Psoas muscle (tissue), 8 donors: ENCODE results near the gene NFATC1. TPM values are rescaled to one million over a fixed set of nuclear protein-coding genes. Genes with fewer than 3 reads are reported as not detected.

ENCODE experiments used
- ATAC-seq, 4 donors: fragments of 200-7000 bp; cut with Tn5 transposase; one replicate each; pipeline ENCODE4 v1.9.1; 2020; ENCODE audit warnings: moderate library complexity in 3 of 4, mild to moderate bottlenecking in 2 of 4
- DNase-seq, 2 donors: peaks; one replicate each; pipeline ENCODE4 v3.0.0-alpha.2; 2020
- H3K27ac ChIP-seq: fragments of 200-600 bp; one replicate; pipeline ENCODE4 v1.8.0; 2022
- H3K27me3 ChIP-seq, 3 donors: fragments of 200-600 bp in 1 of 3; one replicate each; pipeline versions ENCODE4 v1.6.1 to v1.8.0; 2013 to 2022; ENCODE audit warnings: low read length in 2 of 3, mild to moderate bottlenecking in 2 of 3, moderate library complexity in 1 of 3; ENCODE audit not compliant: insufficient read depth in 3 of 3
- H3K36me3 ChIP-seq, 2 donors: fragments of 200-600 bp in 1 of 2; one replicate each; pipeline versions ENCODE4 v1.6.1 to v1.8.0; 2013 to 2022; ENCODE audit warnings: low read depth in 1 of 2, mild to moderate bottlenecking in 1 of 2, moderate library complexity in 1 of 2; ENCODE audit not compliant: insufficient read depth in 1 of 2
- H3K4me1 ChIP-seq: fragments of 200-600 bp; one replicate; pipeline ENCODE4 v1.8.0; 2022
- H3K4me3 ChIP-seq: fragments of 200-600 bp; one replicate; pipeline ENCODE4 v1.8.0; 2022; ENCODE audit warnings: mild to moderate bottlenecking
- H3K9me3 ChIP-seq: fragments of 200-600 bp; one replicate; pipeline ENCODE4 v1.8.0; 2022
- CTCF ChIP-seq: fragments of 200-600 bp; IDR thresholded peaks from one replicate; pipeline ENCODE4 v1.8.0; 2022; ENCODE audit warnings: antibody characterized with exemption
- WGBS, 3 donors: extraction: QIAGEN DNeasy Blood & Tissue Kit; methylation state at CpG; one replicate each; pipeline versions ENCODE4 v1.1.6 to v1.1.7; 2013; 5-methylcytosine and 5-hydroxymethylcytosine counted together
- intact Hi-C, 2 donors: fragments of 100-400 bp; cut with DNase I; formaldehyde crosslinking; loops; one replicate each; pipeline versions ENCODE4 v1.11.0 to v1.14.2; 2022
- polyA plus RNA-seq, 3 donors: library from polyadenylated mRNA; stranded (reverse); fragments of 200-250 nt; gene quantifications; one replicate each; pipeline ENCODE4 v1.2.3, GENCODE V29; 2013
- total RNA-seq, 4 donors: library from RNA; stranded (reverse); fragmentation: NEBNext Ultra II Directional in 2 of 4; extraction: Animal tissue kit (Norgen Biotek cat#: 25700) in 2 of 4; gene quantifications; one replicate each; pipeline versions ENCODE4 v1.2.1 to v1.2.4, GENCODE V29; 2021 to 2023
- donor health status: healthy with polysubstance abuse.
- donor health status: DM: no; HTN: no; CAD: no; lungs with moderate emphysema.
- donor health status: Bipolar disorder and iron deficiency.
- donor health status: healthy.
- donor health status: DM: yes; HTN: yes; CAD: no.
- donor health status: DM: no; HTN: no; CAD: no.
- donor health status: DM: no; HTN: no; CAD: no.
- donor health status: DM: yes; HTN: yes; CAD: no.

Gene NFATC1
- total and polyA plus RNA-seq, 7 donors, result 3.0 to 28.7 (median 21.0) TPM

DNA sequence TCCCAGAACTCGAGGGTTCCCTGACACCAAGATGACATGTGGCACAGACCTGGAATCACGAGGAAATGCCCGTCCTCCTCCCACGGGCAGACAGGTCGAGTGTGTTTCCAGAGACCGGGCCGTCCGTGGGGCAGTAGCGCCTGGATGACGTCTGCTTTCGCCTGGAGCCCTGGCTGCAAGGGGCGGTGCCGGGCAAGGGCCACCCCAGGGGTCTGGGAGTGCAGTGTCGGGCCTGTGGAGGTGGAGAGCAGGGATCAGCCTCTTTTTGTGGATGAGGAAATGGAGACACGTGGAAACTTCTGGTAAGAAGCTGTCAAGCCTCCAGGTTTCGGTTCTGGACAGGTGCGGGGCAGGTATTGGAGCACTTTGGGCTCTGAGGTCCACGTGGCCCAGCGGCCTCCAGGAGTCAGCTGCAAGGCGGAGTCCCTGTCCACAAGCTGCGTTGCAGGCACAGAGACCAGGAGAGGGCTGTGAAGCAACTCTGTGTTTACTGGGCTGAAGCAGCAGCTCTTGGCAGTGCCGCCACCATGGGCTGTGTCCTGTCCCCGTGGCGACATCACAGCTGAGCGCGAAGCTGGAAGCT is 25.6 kb downstream of the NFATC1 start:
- Histone ChIP-seq H3K27me3 (no peaks in the 10 kb centered on the region), H3K4me1 (peaks cover 18% of the 10 kb centered on the region), H3K36me3 (peaks cover 0 to 17% of the 10 kb centered on the region in 2 donors), H3K9me3 (no peaks in the 10 kb centered on the region), H3K27ac (no peak overlapping the region), H3K4me3 (no peak overlapping the region)
- DNase-seq (peak in 1 of 2 donors; percentile 66), ATAC-seq (peak in 3 of 4 donors; percentile 4 to 77 (median 51))
- TF ChIP-seq CTCF, result no peak
- WGBS, 3 donors, result 82 to 86% (median 83%) methylated on average over 26 of the region's 26 CpGs
- intact Hi-C loops, result no loop called here

DNA sequence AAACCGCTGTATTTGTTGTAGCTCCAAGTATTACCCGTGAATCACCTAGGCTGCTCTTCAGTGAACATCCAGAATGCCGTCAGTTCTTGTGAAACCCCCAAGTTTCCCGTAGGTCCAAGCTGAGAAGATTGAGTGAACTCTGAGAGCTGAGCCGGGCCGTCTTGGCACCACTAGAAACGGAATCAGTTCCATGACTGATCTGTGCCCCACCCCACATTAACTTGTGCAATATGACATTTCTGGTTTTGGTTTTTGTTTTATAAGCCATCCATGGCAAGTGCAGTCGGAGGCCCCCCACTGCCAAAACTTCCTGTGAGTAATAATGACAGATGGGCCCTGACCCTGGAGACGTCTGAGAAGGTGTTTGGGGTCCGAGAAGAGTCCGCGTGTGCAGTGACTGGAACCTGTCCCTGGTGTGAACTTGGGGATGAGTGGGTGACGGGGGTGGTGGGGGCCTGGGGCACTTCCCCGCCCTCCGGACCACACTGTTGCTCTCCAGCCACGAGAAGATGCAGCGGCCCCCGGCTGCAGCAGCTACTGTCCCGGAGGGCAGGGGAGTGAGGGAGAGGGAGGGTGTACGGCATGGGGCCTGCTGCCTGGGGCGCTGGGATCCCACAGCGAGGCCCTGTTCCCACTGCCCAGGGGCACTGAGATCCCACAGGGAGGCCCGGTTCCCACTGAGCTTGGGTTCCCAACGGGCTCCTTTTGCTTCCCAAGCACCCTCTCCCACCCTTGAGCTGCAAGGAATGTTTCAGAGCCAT is 26.5 kb downstream of the NFATC1 start:
- Histone ChIP-seq H3K4me1 (peaks cover 21% of the 10 kb centered on the region), H3K36me3 (peaks cover 0 to 17% of the 10 kb centered on the region in 2 donors), H3K27me3 (no peaks in the 10 kb centered on the region), H3K4me3 (no peak overlapping the region), H3K9me3 (no peaks in the 10 kb centered on the region), H3K27ac (no peak overlapping the region)
- DNase-seq (peak in 1 of 2 donors; percentile 66), ATAC-seq (peak in 3 of 4 donors; percentile 49 to 67 (median 51))
- intact Hi-C loops, result no loop called here
- TF ChIP-seq CTCF, result no peak
- 79 to 89% (median 86%) methylated on average over 22 to 24 of the region's 24 CpGs for WGBS, 3 donors

DNA sequence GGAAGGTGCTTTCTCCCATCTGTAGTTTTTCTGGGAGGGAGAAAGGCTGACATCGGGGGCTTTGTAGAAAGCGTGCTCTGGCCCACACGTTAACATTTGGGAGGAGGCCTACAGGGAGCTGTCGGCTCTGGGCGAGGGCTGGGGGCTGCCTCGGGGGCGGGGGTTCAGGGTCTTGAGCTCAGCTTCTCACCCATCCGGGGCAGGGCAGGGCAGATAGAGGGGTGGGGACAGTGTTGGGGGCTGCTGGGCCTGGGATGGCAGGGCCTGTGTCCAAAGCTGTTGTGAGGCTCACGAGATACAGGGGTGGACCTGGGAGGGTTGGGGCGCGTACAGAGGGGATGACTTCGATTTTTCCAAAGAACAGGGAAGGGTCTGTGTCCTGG is 27.0 kb downstream of the NFATC1 start:
- DNase-seq (no peak), ATAC-seq (no peak)
- intact Hi-C loops, result no loop called here
- no peaks in the 10 kb centered on the region for H3K9me3 ChIP-seq
- 87 to 92% (median 88%) methylated on average over 12 of the region's 12 CpGs for WGBS, 3 donors
- peaks cover 0 to 17% of the 10 kb centered on the region in 2 donors for H3K36me3 ChIP-seq
- no peaks in the 10 kb centered on the region for H3K27me3 ChIP-seq
- no peak overlapping the region for H3K4me3 ChIP-seq
- H3K4me1 ChIP-seq, result peaks cover 21% of the 10 kb centered on the region
- H3K27ac ChIP-seq, result no peak overlapping the region
- no peak for TF ChIP-seq CTCF

DNA sequence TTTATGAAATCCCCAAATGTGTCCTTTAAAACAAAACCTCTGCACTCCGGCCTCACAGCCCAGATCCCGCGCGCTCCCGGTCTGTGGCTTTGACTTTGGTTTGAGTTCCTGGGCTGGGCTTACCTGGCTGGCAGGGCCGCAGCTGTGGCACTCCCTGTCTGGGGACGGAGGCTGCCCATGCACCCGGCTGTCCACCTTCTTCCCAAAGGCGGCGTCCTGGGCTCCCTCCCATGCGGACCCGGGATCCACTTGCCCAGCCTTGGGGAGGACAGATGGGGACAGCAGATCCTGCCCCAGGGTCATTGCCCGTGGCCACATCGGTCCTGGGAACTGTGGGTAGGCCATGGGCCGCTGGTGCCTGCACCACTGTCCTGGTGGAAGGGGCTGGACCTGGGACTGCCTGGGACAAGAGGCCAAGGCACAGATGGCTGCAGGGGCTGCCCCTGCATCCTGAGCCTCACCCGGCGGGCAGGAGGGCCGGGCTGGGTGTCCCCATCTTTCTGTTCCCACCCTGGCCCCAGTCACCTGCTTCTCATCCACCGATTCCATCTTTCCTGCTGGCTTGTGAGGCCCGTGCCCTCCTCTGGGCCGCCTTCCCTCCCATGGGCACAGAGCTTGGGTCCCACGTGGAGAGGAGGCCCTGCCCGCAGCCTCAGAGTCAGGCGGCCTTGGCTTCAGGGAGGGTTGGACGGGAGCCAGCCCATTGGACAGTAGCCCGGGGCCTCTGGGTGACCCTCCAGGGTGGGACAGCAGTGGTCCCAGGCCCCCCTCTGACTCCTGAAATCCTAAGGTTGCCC is 27.7 kb downstream of the NFATC1 start:
- intact Hi-C loops, result no loop called here
- no peak overlapping the region for H3K4me3 ChIP-seq
- H3K4me1 ChIP-seq, result peaks cover 21% of the 10 kb centered on the region
- no peak overlapping the region for H3K27ac ChIP-seq
- H3K9me3 ChIP-seq, result no peaks in the 10 kb centered on the region
- no peak for TF ChIP-seq CTCF
- DNase-seq (no peak), ATAC-seq (peak in 3 of 4 donors; percentile 22 to 41 (median 22))
- WGBS, 3 donors, result 78 to 81% (median 81%) methylated on average over 25 to 26 of the region's 26 CpGs
- H3K36me3 ChIP-seq, result peaks cover 0 to 17% of the 10 kb centered on the region in 2 donors
- no peaks in the 10 kb centered on the region for H3K27me3 ChIP-seq
